Upper lobe of right lung (tissue), 1 donor: ENCODE measurements around the gene DCN. TPM values are rescaled to one million over a fixed set of nuclear protein-coding genes. Genes with fewer than 3 reads are reported as not detected.

Experiments used
- ATAC-seq: fragments of 200-7000 bp; cut with Tn5 transposase; one replicate; pipeline ENCODE4 v1.9.1; 2020; ENCODE audit warnings: mild to moderate bottlenecking, moderate library complexity
- DNase-seq: peaks from one replicate; pipeline ENCODE4 v3.0.0-alpha.2; 2020
- H3K27ac ChIP-seq: fragments of 200-600 bp; one replicate; pipeline ENCODE4 v1.8.0; 2022
- H3K27me3 ChIP-seq: fragments of 200-600 bp; one replicate; pipeline ENCODE4 v1.8.0; 2022; ENCODE audit warnings: mild to moderate bottlenecking
- H3K36me3 ChIP-seq: fragments of 200-600 bp; one replicate; pipeline ENCODE4 v1.8.0; 2022
- H3K4me1 ChIP-seq: fragments of 200-600 bp; one replicate; pipeline ENCODE4 v1.8.0; 2022
- H3K4me3 ChIP-seq: fragments of 200-600 bp; one replicate; pipeline ENCODE4 v1.8.0; 2022; ENCODE audit warnings: mild to moderate bottlenecking
- H3K9me3 ChIP-seq: fragments of 200-600 bp; one replicate; pipeline ENCODE4 v1.8.0; 2022
- intact Hi-C: fragments of 100-400 bp; cut with DNase I; formaldehyde crosslinking; loops from one replicate; pipeline ENCODE4 v1.11.0; 2022
- total RNA-seq: library from RNA; stranded (reverse); fragmentation: NEBNext Ultra II Directional; extraction: Animal tissue kit (Norgen Biotek cat#: 25700); gene quantifications from one replicate; pipeline ENCODE4 v1.2.1, GENCODE V29; 2021
- TF ChIP-seq, protein P1 (sequence below): fragments of 200-600 bp; IDR thresholded peaks from one replicate; pipeline ENCODE4 v1.8.0; 2022; ENCODE audit warnings: antibody characterized with exemption
- donor health status: DM: no; HTN: yes; CAD: no; lungs with severe emphysema.

Gene DCN
- total RNA-seq, 1 donor from 2014 or later: 753 TPM

GRCh38 chr12:91202390-91202789 is 19.8 kb upstream of the DCN start:
- H3K27me3 ChIP-seq: no peaks in the 10 kb centered on the region
- no peaks in the 10 kb centered on the region for H3K36me3 ChIP-seq
- no peaks in the 10 kb centered on the region for H3K4me1 ChIP-seq
- ATAC-seq (no peak), DNase-seq (no peak)
- TF ChIP-seq, protein P1, sequence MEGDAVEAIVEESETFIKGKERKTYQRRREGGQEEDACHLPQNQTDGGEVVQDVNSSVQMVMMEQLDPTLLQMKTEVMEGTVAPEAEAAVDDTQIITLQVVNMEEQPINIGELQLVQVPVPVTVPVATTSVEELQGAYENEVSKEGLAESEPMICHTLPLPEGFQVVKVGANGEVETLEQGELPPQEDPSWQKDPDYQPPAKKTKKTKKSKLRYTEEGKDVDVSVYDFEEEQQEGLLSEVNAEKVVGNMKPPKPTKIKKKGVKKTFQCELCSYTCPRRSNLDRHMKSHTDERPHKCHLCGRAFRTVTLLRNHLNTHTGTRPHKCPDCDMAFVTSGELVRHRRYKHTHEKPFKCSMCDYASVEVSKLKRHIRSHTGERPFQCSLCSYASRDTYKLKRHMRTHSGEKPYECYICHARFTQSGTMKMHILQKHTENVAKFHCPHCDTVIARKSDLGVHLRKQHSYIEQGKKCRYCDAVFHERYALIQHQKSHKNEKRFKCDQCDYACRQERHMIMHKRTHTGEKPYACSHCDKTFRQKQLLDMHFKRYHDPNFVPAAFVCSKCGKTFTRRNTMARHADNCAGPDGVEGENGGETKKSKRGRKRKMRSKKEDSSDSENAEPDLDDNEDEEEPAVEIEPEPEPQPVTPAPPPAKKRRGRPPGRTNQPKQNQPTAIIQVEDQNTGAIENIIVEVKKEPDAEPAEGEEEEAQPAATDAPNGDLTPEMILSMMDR: no peak
- no peak overlapping the region for H3K27ac ChIP-seq
- H3K4me3 ChIP-seq: no peak overlapping the region
- H3K9me3 ChIP-seq: no peaks in the 10 kb centered on the region
- intact Hi-C loops: no loop called here

GRCh38 chr12:91196436-91196835 is 13.8 kb upstream of the DCN start:
- ATAC-seq (no peak), DNase-seq (no peak)
- no peaks in the 10 kb centered on the region for H3K36me3 ChIP-seq
- H3K9me3 ChIP-seq: no peaks in the 10 kb centered on the region
- TF ChIP-seq, protein P1: no peak
- H3K4me3 ChIP-seq: no peak overlapping the region
- intact Hi-C loops: no loop called here
- H3K27ac ChIP-seq: no peak overlapping the region
- H3K4me1 ChIP-seq: no peaks in the 10 kb centered on the region
- no peaks in the 10 kb centered on the region for H3K27me3 ChIP-seq

- intact Hi-C loops: no loop called here
- Histone ChIP-seq H3K27me3 (no peaks in the 10 kb centered on the region), H3K4me1 (no peaks in the 10 kb centered on the region), H3K36me3 (no peaks in the 10 kb centered on the region), H3K9me3 (no peaks in the 10 kb centered on the region), H3K4me3 (no peak overlapping the region), H3K27ac (no peak overlapping the region)
- DNase-seq (no peak), ATAC-seq (no peak)
- TF ChIP-seq, protein P1: no peak
Observed at GRCh38 chr12:91194500-91194899, 11.9 kb upstream of the DCN start.

DNA sequence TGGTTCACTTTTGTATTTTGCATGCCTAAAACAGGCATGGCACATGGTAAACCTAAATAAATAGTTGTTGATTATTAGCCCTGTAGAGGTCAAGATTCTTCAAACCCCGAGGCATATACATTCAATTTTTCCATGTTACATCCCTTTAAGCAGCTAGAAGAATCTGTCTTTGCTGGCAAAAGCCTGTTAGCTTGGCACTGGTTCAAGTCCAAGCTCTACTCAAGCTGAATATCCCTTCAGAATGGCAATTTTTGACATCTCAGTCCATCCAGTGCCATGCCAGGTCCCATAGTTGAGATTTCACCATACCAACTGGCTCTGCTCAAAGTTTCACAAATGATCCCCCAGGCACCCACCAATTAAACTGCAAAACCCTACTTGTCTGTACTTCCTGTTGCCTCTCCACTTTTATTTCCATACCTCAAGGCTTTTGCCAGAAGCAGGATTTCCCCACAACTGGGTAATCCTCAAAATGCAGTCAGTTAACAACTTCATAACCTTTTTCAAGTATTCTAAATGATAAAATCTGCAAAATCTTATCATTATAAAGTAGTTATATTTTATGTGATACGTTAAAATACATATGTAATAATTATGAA is 9.0 kb upstream of the DCN start:
- ATAC-seq (no peak), DNase-seq (no peak)
- Histone ChIP-seq H3K27ac (no peak overlapping the region), H3K27me3 (no peaks in the 10 kb centered on the region), H3K4me3 (no peak overlapping the region), H3K36me3 (no peaks in the 10 kb centered on the region), H3K4me1 (no peaks in the 10 kb centered on the region), H3K9me3 (no peaks in the 10 kb centered on the region)
- TF ChIP-seq, protein P1: no peak
- intact Hi-C loops: no loop called here

GRCh38 chr12:91189516-91189915 is 6.9 kb upstream of the DCN start:
- H3K36me3 ChIP-seq: no peaks in the 10 kb centered on the region
- intact Hi-C loops: no loop called here
- no peak for ATAC-seq
- H3K4me3 ChIP-seq: no peak overlapping the region
- no peaks in the 10 kb centered on the region for H3K9me3 ChIP-seq
- no peak overlapping the region for H3K27ac ChIP-seq
- TF ChIP-seq, protein P1: no peak
- no peaks in the 10 kb centered on the region for H3K4me1 ChIP-seq
- DNase-seq: no peak
- no peaks in the 10 kb centered on the region for H3K27me3 ChIP-seq

DNA sequence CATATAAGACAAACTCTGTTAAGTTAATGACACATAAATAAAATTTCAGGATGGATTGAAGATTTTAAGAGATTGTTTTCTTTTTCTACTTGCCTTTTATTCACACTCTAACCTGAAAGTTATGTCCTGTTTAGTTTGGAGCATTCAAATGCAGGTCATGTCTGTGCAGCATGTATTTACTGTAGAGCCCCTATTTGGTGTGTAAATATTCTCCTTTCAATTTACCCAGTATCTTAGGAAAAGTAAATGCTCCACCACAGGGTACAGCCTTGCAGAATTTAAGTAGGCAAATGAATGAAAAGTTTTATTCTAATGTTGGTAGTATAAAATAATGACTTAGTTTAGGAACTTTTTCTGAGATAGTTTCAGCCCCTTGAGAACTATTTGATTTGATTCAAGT is 6.2 kb upstream of the DCN start:
- intact Hi-C loops: no loop called here
- ATAC-seq (no peak), DNase-seq (no peak)
- TF ChIP-seq, protein P1: no peak
- no peaks in the 10 kb centered on the region for H3K4me1 ChIP-seq
- no peaks in the 10 kb centered on the region for H3K36me3 ChIP-seq
- no peaks in the 10 kb centered on the region for H3K27me3 ChIP-seq
- no peak overlapping the region for H3K4me3 ChIP-seq
- H3K9me3 ChIP-seq: no peaks in the 10 kb centered on the region
- H3K27ac ChIP-seq: no peak overlapping the region
